GM21367 (cell line): ENCODE measurements around the gene GRAMD4.

Experiments used
- ATAC-seq: cut with Tn5 transposase; IDR thresholded peaks from one replicate; pipeline ENCODE4 v1.9.1; 2021; ENCODE audit not compliant: unreplicated experiment

The GRAMD4 gene

DNA sequence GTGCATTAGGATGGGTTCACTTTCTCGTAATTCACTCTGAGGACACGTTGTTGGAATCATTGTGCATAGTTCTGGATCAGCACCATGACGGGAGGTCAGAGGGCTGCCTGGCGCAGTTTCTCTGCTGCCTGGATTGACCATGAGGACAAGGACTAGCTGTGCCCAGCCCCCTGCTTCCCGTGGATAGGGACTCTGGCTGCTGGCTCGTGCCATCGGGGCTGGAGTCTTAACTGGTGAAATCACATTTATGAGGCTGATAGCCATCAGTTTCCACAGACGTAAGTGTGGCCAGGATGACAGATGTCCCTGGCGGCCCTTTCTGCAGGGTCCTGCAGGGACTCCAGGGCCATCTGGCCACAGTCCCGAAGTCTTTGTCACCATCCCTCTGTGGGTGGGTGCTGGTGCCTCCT lies 24.1 kb upstream of the GRAMD4 start:
- ATAC-seq = no peak

DNA sequence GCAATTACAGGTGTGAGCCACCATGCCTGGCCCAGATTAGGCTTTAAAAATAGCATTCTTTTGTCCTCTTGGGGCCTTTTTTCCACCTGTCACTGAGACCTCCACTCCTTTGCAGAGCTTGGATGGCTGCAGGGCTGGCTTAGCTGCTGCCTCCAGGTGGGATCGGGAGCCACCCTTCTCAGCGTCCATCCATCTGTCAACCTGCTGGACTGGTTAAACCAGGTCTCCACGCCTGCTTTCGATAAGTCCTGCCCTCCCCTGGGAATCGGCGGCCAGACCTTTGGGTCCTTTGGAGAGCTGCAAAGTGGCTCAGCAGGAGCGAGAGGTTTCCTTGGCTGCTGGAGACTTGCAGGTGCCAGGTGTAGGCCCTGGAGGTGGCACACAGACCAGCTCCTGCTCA lies 23.4 kb upstream of the GRAMD4 start:
- no peak for ATAC-seq

DNA sequence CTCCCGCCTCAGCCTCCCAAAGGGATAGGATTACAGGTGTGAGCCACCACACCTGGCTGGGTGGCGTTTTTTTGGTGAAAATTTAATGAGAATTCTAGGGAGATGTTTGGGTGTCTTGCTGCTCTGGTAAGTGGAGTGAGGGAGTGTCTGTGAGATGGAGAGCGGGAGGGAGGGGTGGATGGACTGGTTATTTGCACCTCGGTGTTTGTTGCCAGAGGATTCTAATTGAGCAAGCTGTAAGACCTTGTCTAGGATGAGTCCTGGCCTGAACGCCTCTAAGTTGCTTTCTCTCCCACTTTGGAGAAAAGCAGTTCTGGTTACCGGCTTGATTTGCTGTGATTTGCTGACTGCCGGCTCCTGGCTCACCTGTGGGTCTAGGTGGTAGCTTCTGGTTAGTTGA lies 22.0 kb upstream of the GRAMD4 start:
- no peak for ATAC-seq

DNA sequence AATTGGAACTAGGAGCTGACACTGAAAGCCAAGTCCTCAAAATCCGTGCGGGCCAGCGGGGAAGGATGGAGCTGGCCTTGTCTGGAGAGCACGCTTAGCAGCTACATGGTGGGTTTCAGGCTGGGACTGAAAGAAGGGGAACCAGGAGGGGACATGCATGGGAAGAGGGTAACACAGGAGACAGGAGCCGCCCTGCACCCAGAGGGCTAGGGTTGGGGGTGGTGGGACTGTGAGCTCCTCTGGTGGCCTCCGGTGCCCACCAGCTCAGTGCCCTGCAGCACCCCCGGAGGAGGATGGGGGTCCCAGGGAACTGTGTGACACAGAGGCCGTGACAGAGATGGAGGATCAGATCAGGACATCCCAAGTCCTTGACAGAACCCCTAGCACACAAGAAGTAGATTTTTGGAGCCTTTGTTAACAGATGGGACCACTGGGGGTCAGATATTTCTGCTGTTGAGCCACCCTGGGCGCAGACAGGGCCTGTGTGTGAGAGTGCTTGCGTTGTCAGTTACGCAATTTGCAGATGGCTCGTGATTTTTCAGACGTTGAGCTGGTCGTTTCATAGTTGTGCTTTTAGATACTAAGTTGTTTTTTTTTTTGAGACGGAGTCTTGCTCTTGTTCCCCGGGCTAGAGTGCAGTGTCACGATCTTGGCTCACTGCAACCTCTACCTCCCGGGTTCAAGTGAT lies 21.3 kb upstream of the GRAMD4 start:
- ATAC-seq = no peak

DNA sequence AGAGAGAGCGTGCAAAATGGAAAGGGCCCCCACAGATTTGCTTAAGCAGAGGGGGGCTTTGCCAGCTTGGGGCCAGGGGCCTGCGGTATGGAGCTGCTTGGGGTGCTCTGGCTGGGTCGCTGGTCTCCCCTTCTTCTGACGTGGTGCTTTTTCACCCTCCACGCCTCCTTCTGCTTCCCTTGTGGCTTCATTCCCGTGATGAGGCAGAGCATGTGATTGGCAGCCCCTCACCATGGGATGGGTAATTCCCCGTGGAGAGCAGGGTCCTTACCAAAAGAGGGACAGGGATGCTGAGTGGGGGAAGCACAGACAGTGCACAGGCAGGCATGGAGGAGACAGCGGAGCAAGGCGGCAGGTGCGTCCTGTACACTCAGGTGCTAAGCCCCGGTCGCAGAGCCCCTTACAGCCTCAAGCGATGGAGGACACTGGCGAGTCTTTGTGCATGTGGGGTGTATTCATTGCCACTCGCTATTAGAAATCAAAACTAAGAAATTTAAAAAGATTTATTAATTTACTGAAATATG lies 19.9 kb upstream of the GRAMD4 start:
- ATAC-seq = no peak

DNA sequence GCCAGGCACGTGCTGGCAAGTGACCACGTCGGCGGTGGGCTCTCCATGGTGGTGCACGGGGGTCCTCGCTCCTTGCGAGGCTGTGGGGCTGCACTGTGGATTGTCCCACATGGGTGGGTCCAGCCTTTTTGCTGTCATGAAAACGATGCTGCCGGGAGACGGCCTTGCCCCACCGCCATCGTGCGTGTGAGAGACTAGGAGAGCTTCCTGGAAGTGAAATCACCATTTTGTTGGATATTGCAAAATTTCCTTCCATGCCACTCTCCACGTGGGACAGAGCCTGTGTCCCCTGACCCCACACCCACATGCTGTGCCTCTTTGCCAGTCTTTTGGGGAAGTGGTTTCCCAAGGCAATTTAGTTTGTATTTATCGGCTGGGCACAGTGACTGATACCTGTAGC lies 18.2 kb upstream of the GRAMD4 start:
- no peak for ATAC-seq

DNA sequence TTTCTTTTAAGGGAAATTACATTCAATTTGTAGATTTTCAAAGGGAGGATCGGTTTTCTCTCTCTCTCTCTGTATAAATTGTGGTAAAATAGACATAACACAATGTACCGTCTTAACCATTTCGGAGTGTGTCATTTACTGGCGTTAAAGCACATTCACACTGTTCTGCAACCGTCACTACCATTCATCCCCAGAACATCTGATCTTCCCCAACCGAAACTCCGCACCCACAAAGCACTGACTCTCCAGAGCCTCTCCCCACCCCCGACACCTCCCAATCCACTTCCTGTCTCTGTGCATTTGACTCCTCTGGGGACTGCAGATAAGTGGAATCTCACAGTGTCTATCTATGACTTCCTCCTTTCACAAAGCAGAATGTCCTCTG lies 15.9 kb upstream of the GRAMD4 start:
- no peak for ATAC-seq

DNA sequence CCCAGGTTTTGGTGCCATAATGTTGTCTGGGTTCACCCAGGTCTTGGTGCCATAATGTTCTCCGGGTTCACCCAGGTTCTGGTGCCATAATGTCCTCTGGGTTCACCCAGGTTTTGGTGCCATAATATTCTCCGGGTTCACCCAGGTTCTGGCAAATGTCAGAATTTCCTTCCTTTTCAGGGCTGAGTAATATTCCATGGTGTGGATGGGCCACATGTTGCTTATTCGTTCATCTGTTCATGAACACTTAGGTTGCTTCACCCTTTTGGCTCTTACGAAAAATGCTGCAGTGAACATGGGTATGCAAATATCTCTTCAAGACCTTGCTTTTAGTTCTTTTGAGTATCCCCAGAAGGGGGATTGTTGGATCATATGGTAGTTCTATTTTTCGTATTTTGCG lies 15.1 kb upstream of the GRAMD4 start:
- no peak for ATAC-seq

DNA sequence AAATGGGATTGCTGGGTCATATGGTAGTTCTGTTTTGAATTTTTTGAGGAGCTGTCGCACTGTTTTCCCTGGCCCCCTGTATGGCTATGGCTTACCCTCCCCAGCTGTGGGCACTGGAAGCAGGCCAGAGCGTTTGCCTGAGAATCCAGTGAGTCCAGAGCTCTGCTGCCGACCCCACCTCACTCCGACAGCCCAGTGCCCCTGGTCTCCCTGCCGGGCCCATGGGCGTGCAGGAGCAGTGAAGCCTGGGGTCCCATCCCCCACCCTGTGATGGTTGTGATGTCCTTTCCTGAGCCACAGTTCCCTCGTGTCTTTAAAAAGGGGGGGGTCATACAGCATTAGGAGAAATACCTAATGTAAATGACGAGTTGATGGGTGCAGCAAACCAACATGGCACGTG lies 13.3 kb upstream of the GRAMD4 start:
- no peak for ATAC-seq

DNA sequence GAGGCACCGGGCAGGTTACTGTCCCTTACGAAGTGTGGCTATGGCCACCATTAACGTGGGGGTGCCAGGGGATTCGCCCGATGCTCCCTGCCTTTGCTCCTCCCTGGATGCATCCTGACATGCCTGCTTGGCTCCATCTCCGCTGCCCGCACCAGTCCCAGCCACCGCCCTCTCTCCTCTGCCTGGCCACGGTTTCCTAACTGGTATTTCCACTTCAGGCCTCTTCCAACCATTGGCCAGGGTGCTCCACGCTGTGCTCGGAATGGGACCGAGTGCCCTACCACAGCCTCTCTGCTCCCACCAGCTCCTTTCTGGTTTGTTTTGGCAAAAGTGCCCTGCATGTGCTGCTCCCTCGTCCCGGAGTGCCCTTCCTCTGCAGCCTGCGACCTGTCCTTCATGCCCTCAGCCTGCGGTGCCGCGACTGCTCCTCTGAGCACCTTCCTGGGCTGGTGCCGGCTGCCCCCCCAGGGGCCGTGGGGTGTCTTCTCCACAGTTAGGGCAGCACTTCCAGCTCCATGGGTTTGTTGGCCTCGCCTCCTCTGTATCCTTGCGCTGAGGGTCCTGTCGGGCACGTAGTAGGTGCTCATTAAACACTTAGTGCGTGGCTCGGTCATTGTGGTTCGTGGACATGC lies 12.6 kb upstream of the GRAMD4 start:
- no peak for ATAC-seq

DNA sequence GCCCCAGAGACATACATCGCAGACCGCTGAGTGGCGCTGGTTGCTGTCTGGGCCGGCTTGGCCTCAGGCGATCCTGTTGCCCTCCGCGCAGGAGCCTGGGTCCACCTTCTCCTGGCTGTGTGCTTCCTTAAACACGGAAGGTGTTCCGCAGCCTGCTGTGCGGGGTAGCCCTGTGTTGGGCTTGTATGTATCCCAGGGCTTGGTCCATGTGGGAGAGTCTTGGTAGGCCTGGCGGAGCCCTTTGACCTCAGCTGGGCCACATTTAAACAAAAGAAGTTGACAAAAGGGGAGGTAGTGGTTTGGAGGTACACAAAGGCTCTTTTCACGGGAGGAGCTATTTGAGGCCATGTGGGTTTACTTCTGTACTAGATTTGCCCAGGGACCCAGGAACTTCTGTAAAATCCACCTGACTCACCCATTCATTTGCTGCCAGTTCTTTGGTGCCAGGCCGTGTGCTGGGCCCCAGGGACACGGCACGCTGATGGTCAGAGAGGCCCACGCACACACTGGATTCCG lies 11.0 kb upstream of the GRAMD4 start:
- ATAC-seq = no peak

DNA sequence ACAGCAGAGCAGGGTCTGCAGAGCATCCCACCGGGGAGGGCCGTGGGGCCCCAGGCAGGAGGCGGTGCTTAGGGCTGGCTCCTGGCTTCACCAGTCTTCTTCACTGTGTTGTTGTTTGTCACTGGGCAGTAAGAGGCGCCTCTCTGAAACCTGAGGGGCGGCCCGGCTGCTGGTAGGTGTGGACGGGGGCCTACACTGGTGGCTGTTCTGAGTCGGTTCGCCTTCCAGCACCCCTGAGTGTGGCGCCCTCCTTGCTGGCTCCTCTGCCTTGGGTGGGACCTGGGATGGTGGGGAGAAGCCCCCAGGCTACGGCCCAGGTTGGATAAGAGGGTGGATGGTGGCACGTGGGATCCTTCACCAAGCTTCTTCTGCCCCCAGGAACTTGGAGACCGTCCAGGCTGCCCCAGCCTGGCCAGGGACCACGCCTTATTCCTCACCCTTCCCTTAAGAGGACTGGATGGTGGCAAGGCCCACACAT lies 10.4 kb upstream of the GRAMD4 start:
- ATAC-seq = no peak

DNA sequence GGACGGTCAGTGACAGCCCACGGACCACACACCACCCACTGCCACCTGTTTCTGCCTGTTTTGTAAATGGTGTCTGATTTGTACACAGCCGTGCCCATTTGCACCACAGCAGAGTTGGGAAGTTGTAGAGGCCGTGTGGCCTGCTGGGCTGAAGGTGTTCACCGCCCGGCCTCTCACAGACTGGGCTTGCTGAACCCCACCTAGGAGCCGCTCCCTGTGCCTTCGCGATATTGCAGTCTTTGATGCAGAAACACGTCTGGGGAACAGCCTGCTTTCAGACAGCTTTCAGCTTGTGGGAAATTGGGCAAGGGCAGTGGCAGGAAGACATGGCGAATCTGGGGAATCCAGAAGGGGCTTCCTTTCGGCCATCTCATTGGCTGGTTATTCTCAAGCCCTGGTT lies 9.8 kb upstream of the GRAMD4 start:
- ATAC-seq = no peak

DNA sequence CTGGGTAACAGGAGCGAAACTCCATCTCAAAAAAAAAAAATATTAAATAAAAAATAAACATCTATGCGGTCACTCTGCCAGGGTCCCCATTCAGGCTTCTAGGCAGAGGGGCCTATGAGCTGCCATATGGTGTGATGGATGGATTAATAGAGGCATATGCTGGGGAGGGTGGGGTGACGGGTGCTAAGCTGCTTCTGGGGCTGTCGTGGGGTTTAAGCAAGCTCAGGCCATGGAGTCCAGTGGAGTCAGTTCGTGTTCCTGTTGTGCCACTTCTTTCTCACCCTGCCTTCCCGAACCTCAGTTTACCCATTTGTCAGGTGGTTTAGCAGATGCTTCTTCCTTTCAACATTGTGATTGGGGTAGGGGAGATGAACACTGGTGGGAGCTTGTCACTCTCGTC lies 9.0 kb upstream of the GRAMD4 start:
- no peak for ATAC-seq

DNA sequence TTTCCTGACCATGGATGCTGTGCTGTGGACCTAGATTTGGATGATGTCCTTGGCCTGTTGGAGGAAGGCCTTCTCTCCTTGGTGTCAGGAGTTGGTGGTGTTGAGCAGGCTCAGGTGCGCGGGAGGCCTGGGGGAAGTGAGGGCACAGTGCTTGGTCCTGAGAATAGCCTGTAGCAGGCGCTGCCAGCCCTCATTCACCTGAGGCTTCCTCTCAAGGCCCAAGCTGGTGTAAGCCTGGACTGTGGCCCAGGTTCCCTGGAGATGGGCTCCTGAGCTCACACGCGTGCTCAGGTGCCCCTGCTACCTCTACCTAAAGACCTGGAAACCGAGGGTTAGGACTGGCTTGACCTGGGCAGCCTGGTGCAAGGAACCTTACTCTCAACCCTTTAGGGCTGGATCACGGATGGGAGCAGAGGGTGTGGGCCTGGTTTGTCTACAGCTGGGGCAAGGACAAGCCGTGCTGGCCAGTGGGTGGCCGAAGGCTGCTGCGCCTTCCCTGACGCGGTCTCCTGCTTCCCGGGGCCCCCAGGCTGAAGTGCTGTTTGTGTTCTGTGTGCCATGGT lies 7.8 kb upstream of the GRAMD4 start:
- ATAC-seq = no peak

DNA sequence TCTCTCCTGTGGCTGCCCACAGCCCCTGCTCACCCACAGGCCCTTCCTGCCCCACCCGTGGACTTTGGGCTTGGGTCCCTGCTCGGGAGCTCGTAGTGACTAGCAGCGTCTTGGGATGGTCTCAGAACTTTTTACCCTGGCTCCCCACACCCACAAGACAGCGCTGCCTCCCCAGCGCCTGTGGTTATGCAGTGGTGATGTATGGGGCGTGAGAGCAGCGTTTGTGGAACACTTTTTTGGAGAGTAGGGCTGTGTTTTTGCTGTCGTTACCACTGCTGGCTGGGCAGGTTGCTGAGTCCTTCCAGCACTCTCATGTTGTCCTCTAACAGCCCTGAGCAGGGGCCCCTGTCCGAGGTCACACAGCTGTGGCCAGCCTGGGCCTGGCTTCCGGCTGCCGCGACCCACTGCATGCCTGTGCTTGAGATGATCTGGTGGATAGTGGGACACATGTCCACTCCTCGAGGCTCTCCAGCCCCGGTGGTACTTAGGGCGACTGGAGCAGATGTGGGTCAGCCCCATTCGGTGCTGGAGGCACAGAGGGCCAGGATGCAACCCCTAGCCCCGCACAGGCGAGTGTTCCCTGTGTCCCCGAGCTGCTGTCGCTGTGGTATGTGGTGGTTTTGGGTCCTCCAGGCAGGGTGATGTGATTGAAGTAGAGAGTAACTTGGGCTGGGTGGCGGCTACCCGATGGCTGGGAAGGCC lies 7.1 kb upstream of the GRAMD4 start:
- no peak for ATAC-seq

DNA sequence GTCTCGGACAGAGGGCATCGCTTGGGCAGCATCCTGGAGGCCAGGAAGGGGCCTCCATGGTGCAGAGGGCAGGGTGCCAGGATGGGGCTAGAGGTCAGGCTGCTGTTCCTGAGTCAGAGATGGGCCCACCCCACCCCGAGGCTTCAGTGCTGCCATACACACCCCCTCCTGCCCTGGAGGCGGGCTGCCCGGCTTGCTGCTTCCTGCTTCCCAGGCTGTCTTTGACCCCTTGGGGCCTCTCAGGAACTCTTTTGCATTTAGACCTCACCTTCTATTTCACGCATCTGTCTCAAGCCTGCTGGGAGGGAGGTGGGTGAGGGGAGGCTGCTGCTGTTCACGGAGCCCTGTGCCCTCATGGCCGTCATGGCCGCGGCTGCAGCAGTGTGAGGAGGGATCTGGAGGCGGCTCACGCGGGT lies 6.6 kb upstream of the GRAMD4 start:
- ATAC-seq = no peak

DNA sequence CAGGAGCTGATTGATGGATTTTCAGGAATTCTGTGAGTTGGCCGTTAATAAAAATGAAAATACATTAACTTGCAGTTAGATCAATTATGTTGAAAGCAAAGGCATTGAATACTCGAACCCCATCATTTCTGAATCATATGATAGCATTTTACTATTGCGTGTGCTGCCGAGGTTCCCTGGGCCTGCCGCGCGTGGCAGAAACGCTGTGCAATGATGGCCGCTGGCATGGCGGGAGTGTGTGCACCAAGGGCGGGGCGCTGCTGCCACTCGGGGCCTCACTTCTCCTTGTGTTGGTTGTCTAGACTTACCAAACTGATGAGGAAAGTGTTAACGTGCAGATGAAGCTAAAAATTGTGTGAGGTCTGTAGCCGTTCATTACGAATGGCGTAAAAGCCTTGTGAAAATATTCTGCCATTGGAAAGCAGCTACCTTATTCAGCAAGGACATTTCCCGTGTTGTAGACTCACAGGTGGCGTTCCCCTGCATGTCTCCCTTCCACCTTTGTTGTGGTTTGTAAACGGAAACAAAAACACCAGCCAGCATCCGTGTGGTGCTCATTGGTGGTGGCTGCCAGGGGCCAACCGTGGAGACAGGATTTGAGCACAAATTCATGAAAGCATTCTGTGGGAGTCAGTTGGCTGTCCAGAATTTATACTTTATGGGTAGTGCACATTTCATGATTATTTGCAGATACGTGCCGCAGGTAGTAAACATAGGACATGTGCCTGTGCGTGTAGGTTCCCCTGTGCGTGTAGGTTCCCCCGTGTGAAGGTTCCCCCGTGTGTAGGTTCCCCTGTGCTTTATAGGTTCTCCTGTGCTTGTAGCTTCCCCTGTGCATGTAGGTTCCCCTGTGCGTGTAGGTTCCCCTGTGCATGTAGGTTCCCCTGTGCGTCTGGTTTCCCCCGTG lies 5.9 kb upstream of the GRAMD4 start:
- ATAC-seq = no peak

DNA sequence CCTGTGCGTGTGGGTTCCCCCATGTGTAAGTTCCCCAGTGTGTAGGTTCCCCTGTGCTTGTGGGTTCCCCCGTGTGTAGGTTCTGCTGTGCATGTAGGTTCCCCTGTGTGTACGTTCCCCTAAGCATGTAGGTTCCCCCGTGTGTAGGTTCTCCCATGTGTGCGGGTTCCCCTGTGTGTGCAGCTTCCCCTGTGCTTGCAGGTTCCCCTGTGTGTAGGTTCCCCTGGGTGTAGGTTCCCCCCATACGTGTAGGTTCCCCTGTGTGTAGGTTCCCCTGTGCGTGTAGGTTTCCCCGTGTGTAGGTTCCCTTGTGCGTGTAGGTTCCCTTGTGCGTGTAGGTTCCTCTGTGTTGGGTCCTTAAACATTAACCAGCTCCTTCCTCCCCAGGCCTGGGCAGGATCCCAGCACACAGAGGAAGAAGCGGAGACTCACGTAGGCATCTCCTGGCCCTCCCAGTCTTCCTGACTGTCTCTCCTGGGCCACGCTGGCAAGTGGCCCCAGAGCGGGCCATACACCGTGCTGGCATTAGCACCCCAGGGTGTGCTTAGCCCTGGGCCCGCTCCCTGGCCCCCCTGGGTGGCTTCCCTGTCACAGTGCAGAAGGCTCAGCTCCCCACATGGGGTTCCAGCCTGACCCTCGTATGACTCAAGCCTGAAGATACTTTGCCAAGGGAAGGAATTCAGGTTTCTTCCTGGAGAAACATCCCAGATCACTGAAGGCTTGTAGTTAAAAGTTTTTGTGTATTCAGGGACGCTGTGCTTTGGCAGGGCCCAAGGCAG lies 2.8 kb upstream of the GRAMD4 start:
- ATAC-seq = no peak
